GM18505 (cell line): ENCODE data around the gene SALL1.

Source experiments
- ATAC-seq: cut with Tn5 transposase; IDR thresholded peaks from one replicate; pipeline ENCODE4 v1.9.1; 2021; ENCODE audit not compliant: unreplicated experiment
- POLR2A ChIP-seq: IDR thresholded peaks from 4 replicates; pipeline ENCODE4 v1.6.1; 2011; ENCODE audit warnings: borderline replicate concordance; ENCODE audit not compliant: insufficient read depth, insufficient read length; ENCODE audit errors: extremely low read depth

Gene SALL1

GRCh38 chr16:51140112-51140511 lies 11.0 kb downstream of the SALL1 start:
- no peak for ATAC-seq
- no peak for TF ChIP-seq POLR2A

DNA sequence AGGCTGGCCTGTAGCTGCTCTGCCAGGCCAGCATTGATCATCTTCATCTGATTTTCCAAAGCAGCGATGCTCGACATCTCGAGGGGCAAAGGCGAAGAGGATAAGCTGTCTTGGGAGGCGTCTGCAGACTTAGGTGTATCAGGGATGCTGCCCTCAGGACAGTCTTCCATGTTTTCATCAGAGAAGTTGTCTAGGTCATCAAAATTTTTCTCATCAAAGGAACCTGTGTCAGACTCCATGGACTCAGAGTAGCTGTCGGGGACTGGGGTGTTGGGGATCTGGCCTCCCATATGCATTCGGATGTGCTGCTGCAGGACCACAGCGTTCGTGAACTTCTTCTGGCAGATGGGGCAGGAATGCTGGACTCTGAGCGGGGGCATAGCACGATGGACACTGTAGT lies 11.5 kb downstream of the SALL1 start:
- no peak for ATAC-seq
- TF ChIP-seq POLR2A: no peak

GRCh38 chr16:51138178-51138577 lies 12.9 kb downstream of the SALL1 start:
- TF ChIP-seq POLR2A: no peak
- ATAC-seq: no peak

DNA sequence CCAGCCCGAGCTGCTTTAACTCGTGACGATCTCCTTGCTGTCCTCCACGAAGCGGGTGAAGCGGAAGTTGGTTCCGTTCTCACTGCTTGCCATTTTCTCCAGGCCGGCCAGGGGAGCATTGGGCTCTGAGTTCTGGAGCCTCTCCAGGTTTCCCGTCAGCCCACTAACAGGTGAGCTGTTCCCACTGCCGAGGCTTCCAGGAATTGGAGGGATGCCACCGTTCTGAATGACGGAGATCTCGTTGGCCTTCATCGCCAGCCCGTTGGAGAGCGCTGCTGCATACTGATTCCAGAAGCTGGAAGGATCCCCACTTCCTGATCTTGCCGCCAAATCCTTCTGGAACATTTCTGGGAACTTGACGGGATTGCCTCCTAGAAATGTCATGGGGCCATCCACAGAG lies 14.0 kb downstream of the SALL1 start:
- ATAC-seq: no peak
- TF ChIP-seq POLR2A: no peak

- no peak for TF ChIP-seq POLR2A
- ATAC-seq: no peak
Observed at GRCh38 chr16:51134876-51135275, 16.2 kb downstream of the SALL1 start.

DNA sequence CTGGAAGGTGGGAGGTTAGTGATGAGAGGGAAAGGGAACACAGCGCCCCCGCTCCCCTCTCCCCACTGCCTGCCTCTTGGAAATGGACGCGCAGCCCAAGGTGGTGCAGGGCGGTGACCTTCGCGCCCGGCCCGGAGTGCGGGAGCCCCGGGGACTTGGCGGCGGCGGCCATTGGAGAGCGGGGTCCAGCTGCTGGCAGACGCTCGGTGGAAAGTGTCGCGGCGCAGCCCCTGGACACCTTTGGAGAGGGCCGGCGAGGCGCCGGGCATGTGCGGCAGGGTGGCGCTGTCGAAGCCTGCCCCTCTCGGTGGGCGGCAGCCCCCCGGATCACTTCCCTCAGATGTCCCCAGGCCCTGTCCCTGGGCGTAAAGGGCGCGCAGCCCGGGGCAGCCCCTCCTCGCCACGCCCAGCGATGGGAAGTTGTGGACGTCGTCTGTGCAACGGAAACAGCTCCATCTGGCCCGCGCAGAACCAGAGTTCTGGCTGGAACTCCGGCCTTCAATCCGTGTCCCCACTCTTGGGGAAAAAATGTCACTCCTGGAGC lies 16.7 kb downstream of the SALL1 start:
- ATAC-seq: no peak

GRCh38 chr16:51133688-51134087 lies 17.4 kb downstream of the SALL1 start:
- no peak for ATAC-seq

More for the DNA sequence above, 16.7 kb downstream of the SALL1 start:
- TF ChIP-seq POLR2A: no peak

GRCh38 chr16:51133183-51133582 lies 17.9 kb downstream of the SALL1 start:
- no peak for TF ChIP-seq POLR2A
- no peak for ATAC-seq

More at GRCh38 chr16:51133688-51134087, 17.4 kb downstream of the SALL1 start:
- no peak for TF ChIP-seq POLR2A

- no peak for TF ChIP-seq POLR2A
- ATAC-seq: no peak
Observed at GRCh38 chr16:51132490-51133115, 18.5 kb downstream of the SALL1 start.

DNA sequence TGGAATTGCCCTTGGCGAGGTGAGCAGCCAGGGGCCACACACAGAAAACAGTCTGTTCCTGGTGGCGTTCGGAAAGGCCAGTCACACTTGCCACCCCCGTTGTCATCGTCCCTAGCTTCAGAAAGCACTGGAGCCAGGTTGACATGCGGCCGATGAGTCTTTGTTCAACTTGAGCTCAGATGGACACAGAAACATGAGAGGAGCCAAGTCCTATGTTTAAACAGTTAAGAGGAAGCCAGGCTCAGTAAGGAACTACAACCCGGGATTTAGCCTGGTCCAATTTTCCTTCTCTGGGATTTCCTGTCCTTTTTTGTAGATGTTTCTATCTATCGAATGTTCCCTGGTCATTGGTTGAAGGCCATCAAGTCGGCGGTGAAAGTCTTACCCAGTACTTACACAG lies 19.5 kb downstream of the SALL1 start:
- ATAC-seq: no peak
- no peak for TF ChIP-seq POLR2A

DNA sequence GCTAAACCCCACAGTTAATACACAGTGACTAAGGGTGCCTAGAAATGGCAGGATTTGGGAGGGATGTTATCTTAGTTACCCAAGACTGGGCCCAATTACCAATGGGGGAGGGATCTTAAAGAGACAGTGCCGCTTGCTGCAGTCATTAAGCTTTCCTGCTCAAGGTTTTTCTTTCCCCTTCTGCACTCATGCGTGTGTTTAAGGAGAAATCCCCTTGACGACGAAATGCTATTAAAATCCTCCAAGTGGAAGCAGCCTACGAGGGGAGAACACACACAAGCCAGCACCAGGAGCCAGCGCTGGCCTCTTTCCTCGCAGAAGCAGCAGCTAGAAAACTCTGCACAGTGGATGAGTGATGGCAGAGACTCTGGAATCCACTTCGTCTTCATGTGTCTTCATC lies 22.0 kb downstream of the SALL1 start:
- no peak for TF ChIP-seq POLR2A
- ATAC-seq: no peak

- ATAC-seq: no peak
- no peak for TF ChIP-seq POLR2A
Observed at GRCh38 chr16:51125992-51126391, 25.1 kb downstream of the SALL1 start.

DNA sequence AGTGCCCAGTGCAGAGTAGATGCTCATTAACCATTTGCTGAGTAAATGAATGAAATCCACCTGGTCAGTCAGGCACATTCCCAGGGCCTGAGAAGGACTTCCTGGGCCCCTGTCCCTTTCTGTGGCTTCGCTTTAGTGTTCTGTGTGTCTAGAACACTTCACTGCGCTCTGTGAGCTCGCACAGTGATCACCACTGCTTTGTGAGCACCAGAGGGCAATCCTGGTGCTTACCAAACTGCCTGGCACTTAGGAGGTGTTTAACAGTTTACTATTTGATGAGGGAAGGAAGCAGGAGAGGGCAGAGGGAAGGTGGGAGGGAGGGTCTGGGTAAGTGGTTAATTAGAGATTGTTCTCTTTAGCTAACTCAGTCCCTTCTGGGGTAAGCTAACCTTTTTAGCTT lies 26.2 kb downstream of the SALL1 start:
- ATAC-seq: no peak
- TF ChIP-seq POLR2A: no peak

DNA sequence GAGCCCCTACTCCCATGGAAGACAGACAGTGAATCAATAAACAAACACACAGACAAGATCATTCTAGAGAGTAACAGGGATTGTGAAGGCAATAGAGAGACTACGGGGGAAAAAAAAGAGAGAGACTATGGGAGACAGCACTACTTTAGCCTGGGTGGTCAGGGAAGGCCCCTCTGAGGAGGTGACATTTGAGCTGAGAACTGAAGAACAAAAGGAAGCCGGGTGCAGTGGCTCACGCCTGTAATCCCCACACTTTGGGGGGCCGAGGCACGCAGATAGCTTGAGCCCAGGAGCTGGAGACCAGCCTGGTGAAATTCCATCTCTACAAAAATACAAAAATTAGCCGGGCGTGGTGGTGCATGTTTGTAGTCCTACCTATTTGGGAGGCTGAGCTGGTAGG lies 29.2 kb downstream of the SALL1 start:
- TF ChIP-seq POLR2A: no peak
- ATAC-seq: no peak

- ATAC-seq: no peak
- no peak for TF ChIP-seq POLR2A
Observed at GRCh38 chr16:51120730-51121347, 30.2 kb downstream of the SALL1 start.

- TF ChIP-seq POLR2A: no peak
- no peak for ATAC-seq
Observed at GRCh38 chr16:51119973-51120729, 30.9 kb downstream of the SALL1 start.
